ENCODE results near the gene MRPL17.
A peak's percentile ranks its signal among the peaks of the same experiment; 100 is the strongest.

MRPL17 gene

DNA sequence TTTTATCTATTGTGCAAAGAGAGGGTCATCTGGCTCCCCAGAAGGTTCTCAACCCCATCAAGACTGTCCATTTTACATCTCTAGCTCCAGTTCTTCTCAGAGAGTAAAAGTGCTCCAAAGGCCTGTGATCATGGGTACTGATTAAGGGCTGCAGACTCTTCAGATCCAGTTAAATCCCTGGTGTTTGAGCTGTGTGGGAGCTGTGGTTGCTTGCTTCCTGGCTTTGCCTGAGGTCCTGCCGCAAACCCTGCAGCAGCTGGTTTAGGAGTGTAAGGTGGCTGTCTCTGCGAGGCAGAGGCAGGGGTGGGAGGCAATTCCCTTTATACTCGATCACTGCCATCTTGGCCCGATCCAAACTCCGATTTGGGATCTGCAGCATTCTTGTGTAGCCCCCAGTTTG, 1.2 kb downstream of the MRPL17 start:
- DNase-seq, result no peak

DNA sequence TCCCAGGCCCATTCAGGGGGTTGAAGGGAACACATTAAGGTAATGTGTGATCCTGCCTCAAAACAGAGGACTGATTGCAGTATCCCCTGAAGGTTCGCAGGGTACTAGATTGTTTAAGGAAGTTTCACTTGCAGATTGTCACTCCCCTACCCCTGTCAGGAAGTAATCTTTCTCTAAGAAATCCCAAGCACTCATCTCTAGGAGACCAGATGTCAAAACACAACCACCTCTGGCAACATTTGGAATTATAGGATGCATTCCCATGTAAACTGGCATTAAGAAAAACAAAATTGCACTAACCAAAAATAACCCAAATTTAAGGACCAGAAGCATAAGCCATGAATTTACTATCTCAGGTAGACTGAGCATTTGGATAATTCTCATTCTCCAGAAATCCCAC, 1.6 kb downstream of the MRPL17 start:
- DNase-seq, result no peak

GRCh38 chr11:6677018-6677417, 6.1 kb downstream of the MRPL17 start:
- no peak for DNase-seq

GRCh38 chr11:6674862-6675261, 8.3 kb downstream of the MRPL17 start:
- DNase-seq, result no peak

DNA sequence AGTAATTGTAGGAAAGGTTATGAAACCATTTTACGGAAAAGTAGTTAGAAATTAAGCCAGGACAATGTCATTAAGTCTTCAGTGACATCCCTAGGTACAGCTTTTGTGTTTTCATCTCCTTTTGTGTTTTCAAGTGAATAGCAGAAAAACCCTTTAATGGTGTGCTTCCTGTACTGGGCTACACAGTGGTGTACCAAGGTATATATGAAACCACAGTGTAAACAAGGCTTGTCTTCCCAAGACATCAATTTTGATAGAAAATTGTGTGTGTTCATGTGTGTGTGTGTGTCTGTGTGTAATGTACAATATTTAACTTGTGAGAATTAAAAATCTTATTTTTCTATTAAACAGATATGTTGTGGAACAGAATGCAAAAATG, 8.9 kb downstream of the MRPL17 start:
- no peak for DNase-seq

- DNase-seq, result no peak
Measured at GRCh38 chr11:6673523-6674218, 9.5 kb downstream of the MRPL17 start.

DNA sequence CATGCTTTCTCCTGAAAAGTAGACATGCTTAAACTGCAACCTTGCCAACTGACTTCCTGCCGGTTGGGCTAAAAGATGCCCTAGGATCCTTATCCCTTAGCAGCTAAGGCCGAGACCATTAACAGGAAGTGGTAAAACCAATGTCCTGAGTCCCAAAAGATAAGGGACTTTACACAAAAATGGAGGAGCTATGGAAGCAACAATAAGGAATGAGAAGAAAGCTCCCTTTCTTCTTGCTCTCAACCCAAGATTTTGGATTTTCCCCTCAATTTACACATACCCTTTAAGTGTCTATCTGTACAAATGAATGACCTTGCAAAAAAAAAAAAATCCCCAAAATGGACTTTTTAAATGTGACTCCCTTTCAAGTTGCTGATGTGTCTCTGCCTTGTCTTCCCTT, 11.1 kb downstream of the MRPL17 start:
- DNase-seq, result no peak

- no peak for DNase-seq
Measured at GRCh38 chr11:6670202-6670830, 12.8 kb downstream of the MRPL17 start.

DNA sequence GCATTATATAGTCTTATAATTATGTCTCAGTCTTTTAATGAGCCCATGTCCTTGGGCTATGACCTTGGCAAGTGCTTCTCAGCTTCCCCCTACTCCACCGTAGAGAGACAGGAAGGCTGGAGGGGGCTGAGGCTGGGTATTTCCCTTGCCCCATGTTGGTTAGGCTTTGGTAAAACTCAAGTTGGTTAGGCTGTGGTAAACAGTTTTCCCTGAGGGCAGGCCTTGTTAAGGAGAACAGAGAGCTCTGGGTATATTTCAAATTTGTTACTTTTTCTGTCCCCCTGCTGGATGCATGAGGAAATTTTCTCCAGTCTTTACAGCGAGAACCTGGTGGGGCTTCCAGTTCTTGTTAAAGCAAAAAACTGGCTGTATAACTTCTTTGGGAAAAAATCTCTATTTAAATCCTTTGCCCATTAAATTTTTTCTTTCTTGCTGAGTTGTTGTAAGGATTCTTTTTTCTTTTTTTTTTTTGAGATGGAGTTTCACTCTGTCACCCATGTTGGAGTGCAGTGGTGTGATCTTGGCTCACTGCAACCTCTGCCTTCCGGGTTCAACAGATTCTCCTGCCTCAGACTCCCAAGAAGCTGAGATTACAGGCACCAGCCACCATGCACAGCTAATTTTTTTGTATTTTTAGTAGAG, 15.3 kb downstream of the MRPL17 start:
- DNase-seq, result peak; percentile 33 to 36

DNA sequence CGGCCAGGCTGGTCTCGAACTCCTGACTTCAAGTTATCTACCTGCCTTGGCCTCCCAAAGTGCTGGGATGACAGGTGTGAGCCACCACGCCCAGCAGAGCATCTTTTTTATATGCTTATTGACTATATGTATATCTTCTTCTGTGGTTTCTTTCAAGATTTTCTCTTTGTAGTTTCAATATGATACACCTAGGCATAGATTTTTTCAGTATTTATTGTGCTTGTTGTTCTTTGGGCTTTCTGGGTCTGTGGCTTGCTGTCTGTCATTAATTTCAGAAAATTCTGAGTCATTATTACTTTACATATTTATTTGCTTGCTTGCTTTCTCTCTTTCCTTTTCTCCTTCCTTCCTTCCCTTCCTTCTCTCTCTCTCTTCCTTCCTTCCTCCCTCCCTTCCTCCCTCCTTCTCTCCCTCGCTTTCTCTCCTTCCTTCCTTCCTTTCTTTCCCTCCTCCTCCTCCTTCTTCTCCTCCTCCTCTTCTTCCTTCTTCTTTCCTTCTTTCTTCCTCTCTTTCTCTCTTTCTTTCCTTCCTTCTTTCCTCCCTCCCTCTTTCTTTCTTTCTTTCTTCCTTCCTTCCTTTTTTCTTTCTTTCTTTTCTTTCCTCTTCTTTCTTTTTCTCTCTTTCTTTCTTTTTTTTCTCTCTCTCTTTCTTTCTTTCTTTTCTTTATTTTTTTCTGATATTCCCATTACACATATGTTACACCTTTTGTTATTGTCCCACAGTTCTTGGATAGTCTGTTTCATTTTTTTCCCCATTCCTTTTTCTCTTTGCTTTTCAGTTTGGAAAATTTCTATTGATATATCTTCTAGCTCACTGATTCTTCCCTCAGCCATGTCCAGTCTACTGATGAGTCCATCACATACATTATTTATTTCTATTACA, 16.6 kb downstream of the MRPL17 start:
- DNase-seq, result no peak

- no peak for DNase-seq
Measured at GRCh38 chr11:6664551-6664950, 18.6 kb downstream of the MRPL17 start.

DNA sequence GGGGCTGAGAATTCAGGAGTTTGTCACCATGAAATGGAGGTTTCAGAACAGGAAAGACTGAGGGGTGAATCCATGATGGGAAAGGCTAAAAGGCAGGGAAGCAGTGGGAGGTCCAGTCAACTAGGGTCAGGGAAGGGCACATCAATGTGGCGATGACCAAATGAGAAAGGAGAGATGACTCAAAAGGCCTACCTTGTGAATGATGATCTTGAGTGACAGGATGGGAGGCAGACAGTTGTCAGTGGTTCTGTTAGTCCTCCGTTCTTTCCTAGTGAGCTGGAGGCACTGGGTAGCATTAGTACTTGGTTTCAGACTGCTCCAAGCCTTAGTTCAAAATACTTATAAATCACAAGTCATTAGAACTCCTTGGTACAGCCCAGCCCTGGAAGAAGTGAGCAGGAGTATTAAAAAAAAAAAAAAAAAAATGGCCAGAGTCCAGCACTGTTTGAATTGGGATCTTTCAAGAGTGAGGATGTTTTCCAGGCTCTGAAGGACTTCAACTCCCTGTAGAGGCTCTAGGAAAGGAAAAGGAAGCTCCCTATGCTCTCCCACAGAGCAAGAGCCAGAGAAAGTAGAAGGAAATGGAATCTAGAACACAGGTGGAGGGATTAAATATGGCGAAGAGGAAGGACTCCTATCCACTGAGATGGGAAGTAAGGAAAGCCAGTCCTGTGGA, 19.2 kb downstream of the MRPL17 start:
- no peak for DNase-seq

DNA sequence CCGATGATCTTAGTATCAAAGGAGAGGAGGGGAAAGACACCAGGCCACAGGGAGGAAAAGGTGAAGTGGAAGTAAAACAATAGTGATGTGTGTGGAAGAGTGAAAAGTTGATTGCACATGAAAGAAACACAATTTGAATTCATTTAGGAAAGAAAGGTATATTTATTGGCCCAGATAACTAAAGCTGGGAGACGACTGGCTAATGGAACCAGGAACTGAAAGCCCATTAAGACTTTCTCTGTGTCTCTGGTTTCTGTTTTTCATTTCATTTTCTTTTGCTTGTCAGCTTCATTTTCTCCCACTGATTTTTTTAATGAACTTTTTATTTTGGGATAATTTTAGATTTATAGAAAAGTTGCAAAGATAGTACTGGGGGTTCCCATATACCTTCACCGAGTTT, 22.4 kb downstream of the MRPL17 start:
- DNase-seq, result no peak

GRCh38 chr11:6658647-6659046, 24.5 kb downstream of the MRPL17 start:
- no peak for DNase-seq

- no peak for DNase-seq
Measured at GRCh38 chr11:6657346-6657745, 25.8 kb downstream of the MRPL17 start.

DNA sequence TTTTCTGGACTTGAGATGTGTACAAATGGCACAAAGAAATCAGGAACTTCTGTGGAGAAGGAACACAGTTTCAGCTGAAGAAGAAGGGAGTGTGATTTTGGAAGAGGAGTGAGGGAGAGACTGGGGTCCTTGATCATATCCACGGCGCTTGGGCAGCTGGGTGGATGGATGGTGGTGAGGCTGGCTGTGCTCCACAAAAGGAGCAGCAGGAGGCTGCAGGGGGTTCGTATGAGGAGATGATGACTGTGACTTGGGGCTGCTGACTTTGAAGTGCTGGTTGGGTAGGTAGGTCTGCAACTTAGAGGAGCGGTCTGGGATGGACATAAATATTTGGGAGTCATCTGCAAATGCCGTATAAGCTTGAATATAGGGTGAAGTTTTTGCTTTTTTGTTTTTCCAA, 26.2 kb downstream of the MRPL17 start:
- no peak for DNase-seq

GRCh38 chr11:6656584-6656915, 26.6 kb downstream of the MRPL17 start:
- DNase-seq, result no peak

- peak; percentile 12 to 28 for DNase-seq
Measured at GRCh38 chr11:6655790-6656583, 27.2 kb downstream of the MRPL17 start, which contains the start of gene DCHS1. Gene DCHS1, minus strand, starts transcription at chr11:6655809. Its CDS starts 14,196 bp downstream, at chr11:6641613.

DNA sequence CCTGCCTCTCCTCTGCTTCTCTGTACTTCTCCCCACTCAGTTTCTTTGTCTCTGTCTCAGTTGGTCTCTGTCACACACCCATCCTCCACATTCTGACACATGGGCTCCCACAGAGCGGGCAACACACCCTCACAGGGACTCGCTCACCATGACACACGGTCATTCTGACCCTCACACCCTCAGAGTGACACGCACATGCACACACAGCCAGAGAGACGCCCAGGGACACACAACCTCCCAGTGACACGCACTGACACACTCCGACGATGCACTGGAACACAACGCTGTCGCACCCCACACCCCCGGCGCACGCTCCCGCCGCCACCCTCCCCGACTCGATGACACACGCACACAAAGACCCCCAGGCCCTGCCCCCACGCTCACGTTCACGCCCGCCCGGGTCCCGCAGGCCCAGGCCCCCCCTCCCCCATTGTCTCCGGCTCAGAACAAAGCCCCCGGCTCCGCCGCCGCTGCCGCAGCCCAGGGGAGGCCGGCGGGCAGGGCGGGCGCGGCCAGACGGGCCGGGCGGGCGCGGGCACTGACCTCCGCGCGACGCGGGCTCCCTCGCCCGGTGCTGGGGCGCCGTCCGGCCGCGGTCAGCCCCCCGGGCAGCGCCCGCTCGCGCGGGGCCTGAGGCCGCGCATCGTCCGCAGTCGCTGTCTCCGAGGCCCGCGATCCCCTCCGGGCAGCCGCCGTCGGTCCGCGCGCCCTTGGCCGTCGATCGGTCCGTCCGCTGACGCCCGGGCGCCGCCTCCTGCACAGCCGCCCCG, 27.9 kb downstream of the MRPL17 start:
- DNase-seq, result peak; percentile 26 to 32

GRCh38 chr11:6654281-6655019, 28.7 kb downstream of the MRPL17 start:
- peak in 1 of 2 donors; percentile 20 for DNase-seq

Measured in activated CD4-positive, alpha-beta T cell treated with anti-CD3 and anti-CD28 coated beads for 4 hours (primary cell).